H54 (cell line): Measurements from ENCODE around the gene ZBTB44.
"Not testable (repeated sequence)": the region's sequence is repeated elsewhere in the genome, so short reads cannot be mapped to it uniquely, and the experiment has no call there.

Experiments used
- DNase-seq: peaks from one replicate; pipeline ENCODE4 v3.0.0; 2011; ENCODE audit warnings: low spot score, mixed read lengths; ENCODE audit not compliant: insufficient read length
- FAIRE-seq: peaks from 3 replicates; lab custom pipeline; 2011; peaks lifted over from hg19 to GRCh38; lab: Jason Lieb, UNC
- POLR2A ChIP-seq: IDR thresholded peaks from 2 replicates; pipeline ENCODE4 v1.6.1; 2011; ENCODE audit warnings: low read depth, mild to moderate bottlenecking, low read length

Gene ZBTB44

GRCh38 chr11:130198292-130198691 lies 116.4 kb downstream of the ZBTB44 start:
- no peak for TF ChIP-seq POLR2A
- FAIRE-seq, result no peak
- no peak for DNase-seq

GRCh38 chr11:130197386-130198035 lies 117.2 kb downstream of the ZBTB44 start:
- DNase-seq (peak; percentile 93), FAIRE-seq (no peak)
- TF ChIP-seq POLR2A, result no peak

- DNase-seq (no peak), FAIRE-seq (no peak)
- TF ChIP-seq POLR2A, result no peak
Measured at GRCh38 chr11:130194241-130195023, 120.3 kb downstream of the ZBTB44 start.

- DNase-seq, FAIRE-seq: not testable (repeated sequence)
Measured at GRCh38 chr11:130193551-130193950, 121.2 kb downstream of the ZBTB44 start.

GRCh38 chr11:130192845-130193267 lies 121.9 kb downstream of the ZBTB44 start:
- no peak for FAIRE-seq
- TF ChIP-seq POLR2A, result no peak
- DNase-seq, result no peak

GRCh38 chr11:130191896-130192295 lies 122.8 kb downstream of the ZBTB44 start:
- FAIRE-seq (no peak), DNase-seq (no peak)
- no peak for TF ChIP-seq POLR2A

GRCh38 chr11:130190371-130190881 lies 124.3 kb downstream of the ZBTB44 start:
- FAIRE-seq (no peak), DNase-seq (no peak)
- no peak for TF ChIP-seq POLR2A

- TF ChIP-seq POLR2A, result no peak
- FAIRE-seq (no peak), DNase-seq (no peak)
Measured at GRCh38 chr11:130189492-130190210, 125.1 kb downstream of the ZBTB44 start.

GRCh38 chr11:130188585-130189347 lies 126.0 kb downstream of the ZBTB44 start:
- no peak for TF ChIP-seq POLR2A
- DNase-seq (no peak), FAIRE-seq (no peak)

GRCh38 chr11:130188047-130188446 lies 126.7 kb downstream of the ZBTB44 start:
- no peak for TF ChIP-seq POLR2A
- no peak for FAIRE-seq
- DNase-seq, result no peak

- TF ChIP-seq POLR2A, result no peak
- DNase-seq (no peak), FAIRE-seq (no peak)
Measured at GRCh38 chr11:130187096-130187495, 127.6 kb downstream of the ZBTB44 start.

GRCh38 chr11:130183878-130184610 lies 130.7 kb downstream of the ZBTB44 start:
- FAIRE-seq (no peak), DNase-seq (no peak)
- TF ChIP-seq POLR2A, result no peak
